HepG2 (cell line): ENCODE data around the gene ELP4. TPM values are rescaled to one million over a fixed set of nuclear protein-coding genes. Genes with fewer than 3 reads are reported as not detected.

Experiments
- ATAC-seq: fragments of 200-7000 bp; cut with Tn5 transposase; 3 replicates; pipeline ENCODE4 v1.9.1; 2020; ENCODE audit warnings: mild to moderate bottlenecking, moderate library complexity
- BruUV-seq: library from RNA; stranded (reverse); fragments of 400-500 nt; replicated peaks from 2 replicates; lab custom pipeline; 2021; lab: Mats Ljungman, UMichigan
- CTCF ChIA-PET: fragments of 300-600 bp; formaldehyde crosslinking; extraction: SDS; loops from one replicate; lab custom pipeline; 2021; ENCODE audit warnings: low total read pairs, inconsistent platforms, low intra/inter-chr PET ratio; lab: Yijun Ruan, JAX
- POLR2A ChIA-PET: fragments of 350-600 bp; sonication (Branson Sonifier 250); formaldehyde crosslinking; loops from one replicate; lab custom pipeline; 2020; ENCODE audit warnings: antibody characterized with exemption, inconsistent platforms; lab: Yijun Ruan, JAX
- DNase-seq: peaks from one replicate; pipeline ENCODE4 v3.0.0-alpha.2; 2015; ENCODE audit warnings: low spot score
- FAIRE-seq: peaks from 3 replicates; lab custom pipeline; 2011; peaks lifted over from hg19 to GRCh38; lab: Jason Lieb, UNC
- H2AFZ ChIP-seq: one replicate; pipeline ENCODE4 v1.6.1; 2011; ENCODE audit warnings: low read length, inconsistent platforms
- H3K27ac ChIP-seq: fragments of 300-600 bp; 3 replicates; pipeline ENCODE4 v1.8.0; 2011; ENCODE audit warnings: mixed run types, mild to moderate bottlenecking, mixed read lengths, low read length, inconsistent platforms; ENCODE audit not compliant: insufficient read depth; ENCODE audit errors: extremely low read length
- H3K27me3 ChIP-seq, 2 experiments: fragments of 200-600 bp in 1 of 2; 2 replicates in 1 of 2; 3 replicates in 1 of 2; pipeline versions ENCODE4 v1.6.0 to v1.8.0; 2011; ENCODE audit warnings: low read length in 2 of 2, mild to moderate bottlenecking in 2 of 2, moderate library complexity in 2 of 2, inconsistent platforms in 1 of 2; ENCODE audit not compliant: insufficient read depth in 2 of 2, control insufficient read depth in 1 of 2
- H3K36me3 ChIP-seq, 2 experiments: fragments of 200-600 bp in 1 of 2; replicated peaks in 1 of 2; 2 replicates in 1 of 2; 3 replicates in 1 of 2; pipeline versions ENCODE4 v1.5.1 to v1.8.0; 2011; ENCODE audit warnings: low read length in 2 of 2, inconsistent platforms in 1 of 2; ENCODE audit not compliant: insufficient read depth in 2 of 2, control insufficient read depth in 1 of 2
- H3K4me1 ChIP-seq: 2 replicates; pipeline ENCODE4 v1.5.1; 2012; ENCODE audit warnings: low read length, inconsistent platforms; ENCODE audit not compliant: insufficient read depth
- H3K4me2 ChIP-seq: 2 replicates; pipeline ENCODE4 v1.6.0; 2011; ENCODE audit warnings: low read depth, low read length, inconsistent platforms
- H3K4me3 ChIP-seq, 3 experiments: fragments of 200-600 bp in 1 of 3; sonication (generic), shearing (Covaris generic) in 1 of 3; replicated peaks in 1 of 3; 2 replicates each; pipeline ENCODE4 v1.5.1; 2011 to 2016; ENCODE audit warnings: low read length in 3 of 3, inconsistent platforms in 2 of 3, low read depth in 2 of 3, mild to moderate bottlenecking in 2 of 3, control low read depth in 1 of 3, mixed read lengths in 1 of 3; ENCODE audit not compliant: insufficient read depth in 1 of 3
- H3K79me2 ChIP-seq: one replicate; pipeline ENCODE4 v1.6.1; 2011; ENCODE audit warnings: low read length, inconsistent platforms; ENCODE audit not compliant: insufficient read depth
- H3K9ac ChIP-seq: 2 replicates; pipeline ENCODE4 v1.6.0; 2011; ENCODE audit warnings: mild to moderate bottlenecking, low read depth, low read length, inconsistent platforms; ENCODE audit not compliant: insufficient read depth
- H3K9me3 ChIP-seq: 2 replicates; pipeline ENCODE4 v1.5.1; 2012; ENCODE audit warnings: mild to moderate bottlenecking, low read length
- H4K20me1 ChIP-seq: 2 replicates; pipeline ENCODE4 v1.6.0; 2011; ENCODE audit warnings: inconsistent platforms, mild to moderate bottlenecking, low read length, moderate library complexity; ENCODE audit not compliant: insufficient read depth
- DRAP1 ChIP-seq: IDR thresholded peaks from 2 replicates; pipeline ENCODE4 v1.6.1; 2016; ENCODE audit warnings: missing genetic modification reagents, missing compliant biosample characterization
- E2F1 ChIP-seq: sonication (generic); formaldehyde crosslinking; IDR thresholded peaks from 2 replicates; pipeline ENCODE4 v1.5.0; 2020; ENCODE audit warnings: missing genetic modification reagents
- HMG20A ChIP-seq: IDR thresholded peaks from 2 replicates; pipeline ENCODE4 v1.6.1; 2016; ENCODE audit warnings: borderline replicate concordance
- MEF2D ChIP-seq: sonication (generic); formaldehyde crosslinking; IDR thresholded peaks from 2 replicates; pipeline ENCODE4 v1.5.1; 2020; ENCODE audit warnings: mild to moderate bottlenecking, missing genetic modification reagents
- MIXL1 ChIP-seq: IDR thresholded peaks from 2 replicates; pipeline ENCODE4 v1.6.1; 2016
- NCOA5 ChIP-seq: sonication (generic); formaldehyde crosslinking; IDR thresholded peaks from 2 replicates; pipeline ENCODE4 v1.4.0; 2020; ENCODE audit warnings: missing genetic modification reagents
- RBM39 ChIP-seq: fragments of 200-400 bp; formaldehyde crosslinking; IDR thresholded peaks from one replicate; pipeline ENCODE4 v1.6.1; 2018; ENCODE audit warnings: antibody characterized with exemption, mild to moderate bottlenecking, low read depth, low read length; ENCODE audit not compliant: poor library complexity, severe bottlenecking
- SAFB2 ChIP-seq: sonication (generic); formaldehyde crosslinking; IDR thresholded peaks from 2 replicates; pipeline ENCODE4 v1.5.1; 2020; ENCODE audit warnings: missing genetic modification reagents, low read depth, mild to moderate bottlenecking, borderline replicate concordance
- ZBTB43 ChIP-seq: sonication (generic); formaldehyde crosslinking; conservative IDR thresholded peaks from 2 replicates; pipeline ENCODE4 v1.4.0; 2020; ENCODE audit warnings: missing genetic modification reagents
- ZKSCAN5 ChIP-seq: sonication (generic); formaldehyde crosslinking; IDR thresholded peaks from 2 replicates; pipeline ENCODE4 v1.5.1; 2020; ENCODE audit warnings: mild to moderate bottlenecking, missing genetic modification reagents
- ZNF232 ChIP-seq: sonication (generic); formaldehyde crosslinking; IDR thresholded peaks from 2 replicates; pipeline ENCODE4 v1.4.0; 2020; ENCODE audit warnings: missing genetic modification reagents, borderline replicate concordance
- ZNF333 ChIP-seq: sonication (generic); formaldehyde crosslinking; IDR thresholded peaks from 2 replicates; pipeline ENCODE4 v1.4.0; 2020; ENCODE audit warnings: mild to moderate bottlenecking, missing genetic modification reagents, borderline replicate concordance
- ZNF652 ChIP-seq: IDR thresholded peaks from 2 replicates; pipeline ENCODE4 v1.6.1; 2016; ENCODE audit warnings: low read depth, borderline replicate concordance
- WGBS: methylation state at CpG from one replicate; pipeline ENCODE4 v1.1.6; 2017; ENCODE audit warnings: low lambda C conversion rate; 5-methylcytosine and 5-hydroxymethylcytosine counted together
- in situ Hi-C: cut with HindIII; loops from 2 replicates; pipeline ENCODE4 v1.10.0; 2017; ENCODE audit warnings: low pct_unique_long_range_greater_than_20kb; ENCODE audit not compliant: extremely low pct_ligation_motif_present
- intact Hi-C: fragments of 100-400 bp; cut with micrococcal nuclease; formaldehyde crosslinking; loops from one replicate; pipeline ENCODE4 v1.10.0; 2022; ENCODE audit not compliant: unreplicated experiment
- polyA plus RNA-seq, 8 experiments: library from polyadenylated mRNA; depleted of rRNA in 3 of 8; stranded (reverse) in 7 of 8; unstranded in 1 of 8; fragments of >200 nt; fragmentation: Illumina TruSeq in 4 of 8; extraction: Trizol in 4 of 8; gene quantifications; 2 replicates each; pipeline versions ENCODE4 v1.2.1 to v1.2.3, GENCODE V29; 2011 to 2016; ENCODE audit warnings: low read depth in 4 of 8, missing spikeins in 1 of 8, mixed read lengths in 1 of 8; ENCODE audit not compliant: insufficient read depth in 1 of 8
- total RNA-seq, 5 experiments: library from RNA; depleted of rRNA; stranded (reverse); fragments of >200 nt; fragmentation: Illumina TruSeq; extraction: Trizol; gene quantifications; 2 replicates each; pipeline ENCODE4 v1.2.3, GENCODE V29; 2016; ENCODE audit warnings: low read depth in 1 of 5
- TF ChIP-seq, protein P1 (sequence below): sonication (generic); formaldehyde crosslinking; IDR thresholded peaks from 2 replicates; pipeline ENCODE4 v1.4.0; 2020; ENCODE audit warnings: mild to moderate bottlenecking, missing genetic modification reagents
- TF ChIP-seq, protein P2 (sequence below): IDR thresholded peaks from 2 replicates; pipeline ENCODE4 v1.6.1; 2016; ENCODE audit warnings: mild to moderate bottlenecking, missing biosample characterization, missing genetic modification reagents
- TF ChIP-seq, protein P3 (sequence below): sonication (generic); formaldehyde crosslinking; IDR thresholded peaks from 2 replicates; pipeline ENCODE4 v1.4.0; 2020; ENCODE audit warnings: mild to moderate bottlenecking, low read depth, missing genetic modification reagents

The ELP4 gene
- total and polyA plus RNA-seq, 2 of the 13 experiments (the other 11 are each of a cell fraction or from before 2014, with no cell fraction given) = 12.8 to 19.1 TPM

DNA sequence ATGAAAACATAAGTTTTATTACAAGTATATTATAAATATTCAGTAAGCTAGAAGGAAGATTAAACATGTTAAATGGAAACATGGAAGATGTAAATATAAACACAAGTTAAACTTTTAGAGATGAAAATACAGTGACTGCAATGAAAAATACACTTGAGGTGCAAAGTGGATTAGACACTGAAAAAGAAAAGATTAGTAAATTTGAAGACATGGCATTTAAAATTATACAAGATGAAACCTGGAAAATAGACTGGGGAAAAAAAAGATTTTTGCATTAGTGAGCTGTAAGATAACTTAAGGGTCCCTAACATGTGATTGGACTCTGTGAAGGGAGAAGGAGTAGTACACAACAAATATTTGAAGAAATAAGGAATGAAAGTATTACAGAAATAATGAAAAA, 33.3 kb downstream of the ELP4 start (continued):
- TF ChIP-seq SAFB2 (CRISPR knock-in tag) (no peak), ZNF333 (no peak)

DNA sequence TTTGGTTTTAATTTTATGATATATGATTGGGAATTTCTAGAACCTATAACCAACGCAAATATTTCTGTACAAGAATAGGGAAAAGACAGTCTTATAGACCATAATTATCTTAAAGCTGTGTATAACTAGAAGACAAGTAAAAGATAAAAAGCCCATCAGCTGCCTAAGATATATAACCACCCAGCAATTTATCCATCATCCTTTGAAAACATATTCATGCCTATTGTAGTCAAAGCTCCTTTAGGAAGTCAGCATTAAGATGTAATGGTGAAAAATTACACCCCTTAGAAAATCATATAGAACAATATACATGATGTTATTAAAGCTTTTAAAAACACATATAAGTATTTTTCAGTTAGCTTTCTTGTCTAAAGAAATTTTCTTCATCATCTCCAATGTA, 46.4 kb downstream of the ELP4 start:
- WGBS = 93% methylated on average over 1 of the region's 1 CpG
- Histone ChIP-seq H4K20me1 (no peaks in the 10 kb centered on the region), H3K9ac (no peak overlapping the region), H3K4me1 (no peaks in the 10 kb centered on the region), H3K27me3 (no peaks in the 10 kb centered on the region), H2AFZ (no peak overlapping the region), H3K4me2 (no peak overlapping the region), H3K27ac (no peak overlapping the region), H3K9me3 (no peaks in the 10 kb centered on the region), H3K36me3 (no peaks in the 10 kb centered on the region), H3K4me3 (no peak overlapping the region), H3K79me2 (no peaks in the 10 kb centered on the region)
- no peak for ATAC-seq
- TF ChIP-seq ZBTB43 (CRISPR knock-in tag) (no peak), MIXL1 (CRISPR knock-in tag) (no peak), MEF2D (CRISPR knock-in tag) (no peak), DRAP1 (CRISPR knock-in tag) (no peak), HMG20A (CRISPR knock-in tag) (no peak), E2F1 (no peak), ZNF652 (CRISPR knock-in tag) (no peak), RBM39 (no peak), ZKSCAN5 (CRISPR knock-in tag) (no peak), NCOA5 (CRISPR knock-in tag) (no peak), ZNF232 (CRISPR knock-in tag) (no peak)
- TF ChIP-seq, protein P1, sequence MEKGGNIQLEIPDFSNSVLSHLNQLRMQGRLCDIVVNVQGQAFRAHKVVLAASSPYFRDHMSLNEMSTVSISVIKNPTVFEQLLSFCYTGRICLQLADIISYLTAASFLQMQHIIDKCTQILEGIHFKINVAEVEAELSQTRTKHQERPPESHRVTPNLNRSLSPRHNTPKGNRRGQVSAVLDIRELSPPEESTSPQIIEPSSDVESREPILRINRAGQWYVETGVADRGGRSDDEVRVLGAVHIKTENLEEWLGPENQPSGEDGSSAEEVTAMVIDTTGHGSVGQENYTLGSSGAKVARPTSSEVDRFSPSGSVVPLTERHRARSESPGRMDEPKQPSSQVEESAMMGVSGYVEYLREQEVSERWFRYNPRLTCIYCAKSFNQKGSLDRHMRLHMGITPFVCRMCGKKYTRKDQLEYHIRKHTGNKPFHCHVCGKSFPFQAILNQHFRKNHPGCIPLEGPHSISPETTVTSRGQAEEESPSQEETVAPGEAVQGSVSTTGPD = no peak
- TF ChIP-seq, protein P2, sequence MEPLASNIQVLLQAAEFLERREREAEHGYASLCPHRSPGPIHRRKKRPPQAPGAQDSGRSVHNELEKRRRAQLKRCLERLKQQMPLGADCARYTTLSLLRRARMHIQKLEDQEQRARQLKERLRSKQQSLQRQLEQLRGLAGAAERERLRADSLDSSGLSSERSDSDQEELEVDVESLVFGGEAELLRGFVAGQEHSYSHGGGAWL (CRISPR knock-in tag) = no peak
- TF ChIP-seq, protein P3, sequence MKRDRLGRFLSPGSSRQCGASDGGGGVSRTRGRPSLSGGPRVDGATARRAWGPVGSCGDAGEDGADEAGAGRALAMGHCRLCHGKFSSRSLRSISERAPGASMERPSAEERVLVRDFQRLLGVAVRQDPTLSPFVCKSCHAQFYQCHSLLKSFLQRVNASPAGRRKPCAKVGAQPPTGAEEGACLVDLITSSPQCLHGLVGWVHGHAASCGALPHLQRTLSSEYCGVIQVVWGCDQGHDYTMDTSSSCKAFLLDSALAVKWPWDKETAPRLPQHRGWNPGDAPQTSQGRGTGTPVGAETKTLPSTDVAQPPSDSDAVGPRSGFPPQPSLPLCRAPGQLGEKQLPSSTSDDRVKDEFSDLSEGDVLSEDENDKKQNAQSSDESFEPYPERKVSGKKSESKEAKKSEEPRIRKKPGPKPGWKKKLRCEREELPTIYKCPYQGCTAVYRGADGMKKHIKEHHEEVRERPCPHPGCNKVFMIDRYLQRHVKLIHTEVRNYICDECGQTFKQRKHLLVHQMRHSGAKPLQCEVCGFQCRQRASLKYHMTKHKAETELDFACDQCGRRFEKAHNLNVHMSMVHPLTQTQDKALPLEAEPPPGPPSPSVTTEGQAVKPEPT (CRISPR knock-in tag) = no peak
- no peak for FAIRE-seq
- no peak for DNase-seq
- POLR2A ChIA-PET = no interaction called here
- intact Hi-C loops (no loop called here), in situ Hi-C loops (no loop called here)
- no TSS peak for BruUV-seq
- CTCF ChIA-PET = no interaction called here
